LNCAP (cell line): ENCODE results near the gene AMPD2.

Experiments used
- CTCF ChIP-seq: fragments of 450-650 bp; IDR thresholded peaks from 2 replicates; pipeline ENCODE4 v1.5.1; 2017; ENCODE audit warnings: mild to moderate bottlenecking

Gene AMPD2

GRCh38 chr1:109634292-109634691 lies 14.7 kb downstream of the AMPD2 start:
- no peak for TF ChIP-seq CTCF

- no peak for TF ChIP-seq CTCF
Observed at GRCh38 chr1:109634771-109635750, 15.4 kb downstream of the AMPD2 start.

- TF ChIP-seq CTCF, result no peak
Observed at GRCh38 chr1:109635862-109636200, 16.2 kb downstream of the AMPD2 start.

GRCh38 chr1:109636201-109636952 lies 16.7 kb downstream of the AMPD2 start:
- no peak for TF ChIP-seq CTCF

- no peak for TF ChIP-seq CTCF
Observed at GRCh38 chr1:109637446-109637845, 17.8 kb downstream of the AMPD2 start.

- no peak for TF ChIP-seq CTCF
Observed at GRCh38 chr1:109639063-109639840, 19.6 kb downstream of the AMPD2 start.

- no peak for TF ChIP-seq CTCF
Observed at GRCh38 chr1:109639841-109640184, 20.2 kb downstream of the AMPD2 start.
